ENCODE results near the gene FGFR3.

DNA sequence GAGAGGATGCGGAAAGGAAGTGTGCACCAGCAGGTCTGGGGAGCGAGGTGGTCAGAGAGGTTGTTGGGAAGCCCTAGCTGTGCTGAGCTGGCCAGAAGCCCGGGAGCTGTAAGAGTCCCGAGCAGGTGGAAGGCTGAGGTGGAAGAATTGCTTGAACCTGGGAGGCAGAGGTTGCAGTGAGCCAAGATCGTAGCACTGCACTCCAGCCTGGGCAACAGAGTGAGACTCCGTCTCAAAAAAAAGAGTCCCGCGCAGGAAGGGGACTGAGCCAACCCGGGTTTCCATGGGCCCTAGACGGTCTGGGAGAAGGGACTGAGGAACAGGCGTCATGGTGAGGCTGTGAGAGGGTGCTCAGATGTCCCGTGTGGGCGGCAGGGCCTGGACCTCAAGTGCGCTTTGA, 12.7 kb upstream of the FGFR3 start:
- TF ChIP-seq, protein P1, sequence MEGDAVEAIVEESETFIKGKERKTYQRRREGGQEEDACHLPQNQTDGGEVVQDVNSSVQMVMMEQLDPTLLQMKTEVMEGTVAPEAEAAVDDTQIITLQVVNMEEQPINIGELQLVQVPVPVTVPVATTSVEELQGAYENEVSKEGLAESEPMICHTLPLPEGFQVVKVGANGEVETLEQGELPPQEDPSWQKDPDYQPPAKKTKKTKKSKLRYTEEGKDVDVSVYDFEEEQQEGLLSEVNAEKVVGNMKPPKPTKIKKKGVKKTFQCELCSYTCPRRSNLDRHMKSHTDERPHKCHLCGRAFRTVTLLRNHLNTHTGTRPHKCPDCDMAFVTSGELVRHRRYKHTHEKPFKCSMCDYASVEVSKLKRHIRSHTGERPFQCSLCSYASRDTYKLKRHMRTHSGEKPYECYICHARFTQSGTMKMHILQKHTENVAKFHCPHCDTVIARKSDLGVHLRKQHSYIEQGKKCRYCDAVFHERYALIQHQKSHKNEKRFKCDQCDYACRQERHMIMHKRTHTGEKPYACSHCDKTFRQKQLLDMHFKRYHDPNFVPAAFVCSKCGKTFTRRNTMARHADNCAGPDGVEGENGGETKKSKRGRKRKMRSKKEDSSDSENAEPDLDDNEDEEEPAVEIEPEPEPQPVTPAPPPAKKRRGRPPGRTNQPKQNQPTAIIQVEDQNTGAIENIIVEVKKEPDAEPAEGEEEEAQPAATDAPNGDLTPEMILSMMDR (IDR thresholded peaks at IDR 0.05 in 8 of 11, conservative IDR thresholded peaks at IDR 0.05 in 3 of 11): no peak
- no peak for TF ChIP-seq POLR2AphosphoS5 (IDR thresholded peaks at IDR 0.05)
- TF ChIP-seq POLR2A (IDR thresholded peaks at IDR 0.05): no peak
